GM15510 (cell line): ENCODE data around the gene INTS1.
A peak's percentile ranks its signal among the peaks of the same experiment; 100 is the strongest.

Experiments
- POLR2A ChIP-seq: IDR thresholded peaks from 3 replicates; pipeline ENCODE4 v1.6.1; 2011; ENCODE audit warnings: borderline replicate concordance; ENCODE audit not compliant: insufficient read length; ENCODE audit errors: extremely low read depth

Gene INTS1

DNA sequence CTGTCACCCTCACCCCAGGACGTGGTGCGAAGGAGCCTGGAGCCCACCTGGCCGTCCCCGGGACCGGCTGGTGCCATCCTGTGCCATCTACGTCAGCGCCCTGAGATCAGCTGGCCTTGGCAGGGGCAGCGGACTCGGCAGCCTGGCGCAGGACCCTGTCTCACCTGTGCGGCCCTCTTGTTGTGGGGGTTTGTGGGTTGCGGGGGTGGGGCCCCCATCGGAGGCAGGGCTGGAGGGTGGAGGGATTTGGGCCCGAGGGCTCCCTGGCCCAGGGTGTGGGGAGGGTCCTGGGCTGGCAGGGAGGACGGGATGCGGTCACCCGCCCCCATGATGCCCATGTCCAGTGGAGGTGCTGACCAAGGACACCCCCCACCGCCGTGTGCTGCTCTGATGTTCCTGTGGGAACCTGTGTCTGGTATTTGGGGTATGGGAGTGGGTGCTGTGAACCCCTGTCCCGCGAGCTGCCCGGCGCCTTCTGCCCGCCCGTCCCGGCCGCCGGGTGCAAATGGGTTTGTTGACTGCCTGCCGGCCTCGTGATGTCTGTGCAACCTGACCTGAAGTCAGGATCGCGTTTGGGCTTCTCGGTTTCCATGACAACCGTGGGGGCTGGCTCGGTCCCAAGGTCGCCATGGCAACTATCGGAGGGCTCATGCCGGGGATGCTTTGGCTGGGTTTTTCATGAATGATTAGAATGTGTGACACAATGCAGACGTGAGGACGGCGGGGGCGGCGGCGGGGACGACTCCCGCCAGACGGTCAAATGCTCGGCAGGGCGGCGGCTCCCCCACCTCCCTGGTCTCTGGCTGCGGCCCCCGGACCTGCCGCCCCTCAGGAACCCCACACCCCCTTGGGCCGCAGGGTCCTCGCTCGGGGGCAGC, 33.6 kb upstream of the INTS1 start:
- TF ChIP-seq POLR2A: no peak

DNA sequence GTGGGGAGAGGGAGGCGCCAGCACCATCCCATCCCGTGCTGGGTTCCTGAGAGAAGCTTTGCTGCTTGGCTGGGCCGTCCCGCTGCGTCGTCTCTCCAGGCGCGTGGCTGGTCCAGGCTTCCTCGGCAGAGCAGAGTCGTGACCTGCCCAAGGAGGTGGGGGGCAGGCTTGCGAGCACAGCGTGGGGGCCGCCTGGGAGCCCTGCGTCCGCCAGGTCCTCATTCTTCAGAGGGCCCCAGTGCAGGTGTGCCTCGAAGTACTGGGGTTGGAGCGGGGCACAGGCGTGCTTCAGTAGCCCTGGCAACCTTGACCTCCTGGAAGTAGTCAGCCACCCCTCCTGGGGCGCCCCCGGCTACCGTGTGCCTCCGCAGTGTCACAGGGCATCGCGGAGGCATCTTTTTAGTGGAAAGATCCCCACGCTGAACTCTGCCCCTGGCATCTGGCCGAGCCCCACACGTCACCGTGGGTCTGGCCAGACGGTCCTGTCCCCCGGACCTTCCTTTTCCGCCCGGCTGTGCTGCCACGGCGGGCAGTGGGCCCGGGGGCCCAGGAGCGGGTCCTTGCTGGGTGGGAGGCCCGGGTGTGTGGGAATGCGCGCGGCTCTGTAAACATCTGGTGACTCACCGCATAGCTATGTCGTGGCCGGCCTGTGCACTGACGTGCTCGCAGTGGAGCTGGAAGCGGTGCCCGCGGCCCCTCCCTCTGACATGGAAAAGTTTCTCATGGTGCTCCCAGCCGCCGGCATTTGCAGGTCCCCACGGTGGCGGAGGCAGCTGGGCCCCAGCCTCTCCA, 32.8 kb upstream of the INTS1 start:
- TF ChIP-seq POLR2A: no peak

DNA sequence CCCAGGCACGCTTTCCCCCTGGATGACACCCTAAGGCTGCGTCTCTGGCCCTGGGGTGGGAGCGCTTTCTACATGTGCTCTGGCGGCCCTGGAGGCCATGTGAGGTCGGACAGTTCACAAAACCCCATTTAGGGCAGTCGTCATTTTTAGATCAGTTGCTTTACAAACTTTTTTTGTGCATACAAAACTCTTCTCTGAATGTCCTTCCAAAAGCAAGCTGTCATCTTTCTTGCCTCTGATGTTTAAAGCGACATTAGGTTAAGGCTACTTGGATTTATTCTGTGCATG, 32.2 kb upstream of the INTS1 start:
- TF ChIP-seq POLR2A: no peak

DNA sequence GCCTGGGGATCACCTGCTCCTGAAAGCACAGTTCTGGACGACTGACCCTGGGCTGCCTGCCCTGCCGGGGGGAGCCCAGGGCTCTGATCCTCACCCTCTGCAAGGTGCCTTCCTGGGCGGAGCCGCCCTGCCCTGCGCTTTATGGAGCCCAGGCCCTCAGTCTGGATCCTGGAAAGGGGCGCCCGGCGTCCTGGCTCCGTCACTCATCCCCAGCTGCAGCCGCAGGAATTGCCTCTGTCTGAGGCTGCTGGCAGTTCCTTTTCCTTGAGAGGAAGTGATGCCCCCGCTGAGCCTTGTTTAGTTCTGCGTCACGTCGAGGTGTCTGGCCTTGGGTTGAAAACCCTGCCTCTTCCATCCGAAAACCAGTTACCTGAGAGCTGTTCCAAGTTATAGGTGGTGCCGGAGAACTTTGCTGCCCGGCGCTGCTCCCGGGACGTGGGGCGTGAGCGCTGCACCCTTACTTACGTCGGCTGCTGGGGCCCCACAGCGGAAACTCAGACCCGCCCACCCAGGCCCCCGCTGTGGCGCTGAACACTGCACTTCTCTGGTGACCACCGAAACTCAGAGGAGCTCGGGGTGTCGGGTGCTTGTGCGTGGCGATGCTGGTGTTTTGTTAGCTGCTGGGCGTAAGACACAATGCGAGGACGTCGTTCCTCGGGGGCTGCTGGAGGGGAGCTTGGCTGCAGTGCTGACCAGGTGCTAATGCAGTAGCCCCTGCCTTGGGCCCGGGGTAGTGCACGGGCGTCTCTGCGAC, 31.7 kb upstream of the INTS1 start:
- TF ChIP-seq POLR2A: no peak

DNA sequence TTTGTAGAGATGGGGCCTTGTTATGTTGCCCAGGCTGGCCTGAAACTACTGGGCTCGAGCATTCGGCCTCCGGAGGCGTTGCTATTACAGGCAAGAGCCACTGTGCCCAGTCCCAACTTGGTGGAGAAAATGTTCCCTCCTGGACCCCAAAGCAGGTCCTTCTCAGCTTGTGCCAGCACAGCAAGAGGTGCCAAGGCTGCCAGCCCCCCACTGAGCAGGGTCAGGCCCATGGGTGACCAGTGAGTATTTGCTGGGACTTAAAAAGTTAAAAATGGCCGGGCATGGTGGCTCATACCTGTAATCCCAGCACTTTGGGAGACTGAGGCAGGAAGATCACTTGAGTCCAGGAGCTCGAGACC, 30.9 kb upstream of the INTS1 start:
- no peak for TF ChIP-seq POLR2A

DNA sequence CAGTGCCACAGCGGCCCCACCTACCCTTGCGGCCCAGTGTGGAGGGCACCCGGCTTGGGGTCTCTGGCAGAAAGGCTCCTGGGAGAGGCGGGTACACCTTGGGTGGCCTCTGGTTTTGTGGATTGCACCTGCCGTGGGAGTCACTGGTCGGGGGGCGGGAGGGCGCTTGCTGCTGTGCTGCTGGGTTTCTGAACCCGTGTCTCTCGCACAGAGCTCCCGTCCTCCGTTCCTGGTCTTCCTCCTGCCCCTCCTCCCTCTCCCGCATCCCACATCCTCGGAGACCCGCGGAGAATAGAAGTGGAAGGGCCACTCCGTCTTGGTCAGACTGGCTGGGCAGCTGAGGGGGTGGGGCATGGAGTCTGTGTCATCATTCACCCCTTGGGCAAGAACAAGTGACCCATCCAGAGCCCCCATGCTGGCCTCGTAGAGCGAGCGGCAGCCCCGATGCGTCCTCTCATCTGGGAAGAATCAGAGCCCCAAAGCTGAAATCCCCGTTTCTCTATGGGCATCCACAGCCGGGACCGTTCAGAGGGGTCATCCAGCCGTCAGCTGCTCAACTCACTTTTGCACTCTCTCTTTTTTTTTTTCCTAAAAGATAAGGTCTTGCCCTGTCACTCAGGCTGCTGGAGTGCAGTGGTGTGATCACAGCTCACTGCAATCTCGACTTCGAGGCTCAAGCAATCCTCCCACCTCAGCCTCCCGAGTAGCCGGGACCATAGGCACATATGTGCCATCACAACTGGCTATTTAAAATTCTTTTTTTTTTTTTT, 30.3 kb upstream of the INTS1 start:
- TF ChIP-seq POLR2A: no peak

DNA sequence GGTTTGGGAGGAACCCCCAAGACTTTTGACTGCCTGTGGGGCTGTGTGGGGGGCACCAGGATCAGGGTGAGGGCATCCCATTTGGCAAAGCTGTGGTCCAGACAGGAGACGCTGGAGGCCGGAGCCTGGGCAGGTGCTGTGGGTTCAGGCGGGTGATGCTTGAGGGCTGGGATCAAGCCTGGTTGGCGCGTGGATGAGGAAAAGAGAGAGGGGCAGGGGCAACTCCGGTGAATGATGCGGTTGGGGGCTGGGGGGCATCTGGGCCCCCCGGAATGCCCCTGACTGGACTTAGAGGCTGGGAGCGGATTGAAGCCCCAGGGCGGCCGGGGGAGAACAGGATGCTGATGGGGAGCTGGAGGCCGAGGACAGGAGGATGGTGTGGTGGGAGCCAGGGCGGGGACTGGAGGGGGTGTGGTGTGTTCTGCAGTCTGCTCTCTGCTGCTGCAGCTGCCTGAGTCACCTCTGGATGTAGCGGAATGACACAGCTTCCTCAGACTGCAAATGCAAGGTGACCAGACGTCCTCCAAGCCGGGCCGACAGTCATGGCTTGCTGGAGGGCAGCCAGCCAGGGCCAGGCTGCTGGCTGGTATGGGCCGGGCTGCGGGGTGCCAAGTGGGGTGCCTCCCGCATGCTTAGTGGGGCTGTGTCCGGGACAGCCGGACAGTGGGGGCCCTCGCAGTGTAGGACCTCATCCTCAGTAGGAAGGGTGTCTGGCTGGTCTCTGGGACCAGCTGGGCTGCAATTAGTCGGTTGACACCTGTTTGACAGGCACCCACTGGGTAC, 29.5 kb upstream of the INTS1 start:
- no peak for TF ChIP-seq POLR2A

DNA sequence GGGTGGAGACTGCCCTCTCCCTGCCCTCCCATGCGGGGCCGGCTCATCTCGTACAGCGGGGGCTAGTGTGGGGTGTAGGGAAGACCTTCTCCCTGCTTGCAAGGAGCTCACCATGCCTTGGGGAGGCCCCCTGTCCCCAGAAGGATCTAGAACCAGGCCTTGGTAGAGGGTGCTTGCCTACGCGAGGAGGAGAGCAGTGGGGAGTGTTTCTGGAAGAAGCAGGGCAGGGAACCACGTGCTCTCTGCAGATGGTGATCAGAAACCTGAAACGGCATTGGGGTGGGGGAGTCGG, 29.0 kb upstream of the INTS1 start:
- TF ChIP-seq POLR2A: no peak

DNA sequence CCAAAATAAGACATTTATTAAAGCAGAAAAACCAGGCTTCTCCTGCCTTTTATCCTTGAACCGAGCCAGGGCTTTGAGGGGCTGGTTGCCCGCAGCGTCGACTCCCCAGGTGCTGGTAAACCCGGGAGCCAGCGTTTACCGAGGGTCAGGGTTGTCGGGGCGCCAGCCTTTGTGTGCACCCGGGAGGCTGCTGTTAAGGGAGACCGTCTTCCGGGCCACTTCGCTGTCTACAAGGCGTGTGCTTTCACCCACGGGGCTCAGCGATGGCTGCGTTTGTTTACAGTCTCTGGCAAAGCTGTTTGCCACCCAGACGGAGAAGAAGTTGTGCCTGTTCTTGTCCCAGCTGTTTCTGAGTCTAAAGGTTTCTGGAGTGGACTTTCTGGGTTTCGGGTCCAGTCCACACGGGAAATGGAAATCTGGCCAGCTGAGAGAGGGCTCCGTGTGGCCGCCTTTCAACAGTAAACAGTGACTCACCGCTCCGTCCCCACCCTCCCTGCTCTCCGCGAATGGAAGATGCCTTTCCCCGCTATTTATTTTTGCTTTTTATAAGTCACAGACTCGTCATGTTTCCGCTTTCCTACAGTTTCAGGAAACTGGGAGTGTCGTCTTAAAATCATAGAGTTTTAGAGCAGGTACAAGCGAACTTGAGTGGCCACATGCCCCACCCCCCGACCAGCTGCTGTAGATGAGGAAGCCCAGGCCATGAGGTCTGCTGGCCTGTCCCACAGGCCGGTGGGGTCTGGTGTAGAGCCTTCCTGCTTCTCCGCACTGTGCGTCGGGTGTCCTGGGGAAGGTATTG, 28.5 kb upstream of the INTS1 start:
- no peak for TF ChIP-seq POLR2A

DNA sequence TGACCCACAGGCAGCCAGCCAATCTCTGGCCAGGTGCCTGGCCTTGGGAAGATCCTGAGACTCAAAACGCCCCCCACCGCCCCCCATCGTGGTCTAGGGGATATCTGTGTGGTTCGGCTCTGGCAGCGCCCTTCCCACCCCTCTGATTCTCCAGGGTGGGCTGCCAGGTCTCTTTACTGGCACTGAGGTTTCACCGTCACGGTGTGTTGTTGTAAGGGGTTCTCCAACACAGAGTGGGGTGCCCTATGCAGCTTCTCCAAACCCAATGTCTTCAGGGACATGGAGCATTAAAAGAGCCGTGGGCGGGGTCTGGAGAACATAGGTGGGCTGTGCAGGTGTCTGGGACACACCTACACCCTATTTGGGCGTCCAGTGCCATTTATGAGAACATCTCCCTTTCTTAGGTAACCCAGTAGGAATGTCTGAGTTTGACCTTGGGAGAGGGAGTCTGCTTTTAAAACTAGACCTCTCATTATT, 27.8 kb upstream of the INTS1 start:
- no peak for TF ChIP-seq POLR2A

DNA sequence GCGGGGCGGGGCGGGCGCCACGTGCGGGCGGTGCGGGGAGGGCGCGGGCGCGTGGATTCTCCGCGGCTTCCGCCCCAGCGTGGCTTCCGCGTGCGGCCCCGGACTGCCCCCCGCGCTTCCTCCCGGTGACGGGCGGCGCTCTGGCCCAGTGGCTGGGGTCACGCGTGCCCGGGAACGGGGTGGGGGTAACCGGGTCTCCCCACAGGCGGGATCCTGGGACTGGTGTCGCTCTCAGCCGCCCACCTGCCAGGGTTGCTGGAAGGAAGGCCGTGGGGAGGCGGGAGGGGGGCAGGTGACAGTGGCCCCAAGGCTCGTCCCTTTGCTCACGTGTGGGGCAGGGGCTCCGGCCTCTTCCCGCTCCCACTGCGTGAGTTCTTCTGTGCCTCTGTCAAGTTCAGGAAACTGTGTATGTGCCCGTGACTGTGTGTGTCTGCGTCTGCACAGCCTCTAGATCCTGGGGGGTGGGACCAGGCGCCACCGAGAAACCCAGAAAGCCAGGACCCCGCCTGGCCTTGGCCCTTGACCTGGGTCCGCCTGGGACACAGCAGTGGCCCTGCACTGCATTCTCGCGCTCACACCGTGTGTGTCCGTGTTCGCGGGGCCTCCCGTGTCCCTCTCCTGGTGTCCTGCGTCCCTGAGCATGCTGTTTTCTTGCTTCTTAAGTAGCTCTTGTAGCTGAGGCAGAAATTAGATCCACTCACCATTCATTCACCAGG, 27.2 kb upstream of the INTS1 start:
- TF ChIP-seq POLR2A: peak; percentile 11

DNA sequence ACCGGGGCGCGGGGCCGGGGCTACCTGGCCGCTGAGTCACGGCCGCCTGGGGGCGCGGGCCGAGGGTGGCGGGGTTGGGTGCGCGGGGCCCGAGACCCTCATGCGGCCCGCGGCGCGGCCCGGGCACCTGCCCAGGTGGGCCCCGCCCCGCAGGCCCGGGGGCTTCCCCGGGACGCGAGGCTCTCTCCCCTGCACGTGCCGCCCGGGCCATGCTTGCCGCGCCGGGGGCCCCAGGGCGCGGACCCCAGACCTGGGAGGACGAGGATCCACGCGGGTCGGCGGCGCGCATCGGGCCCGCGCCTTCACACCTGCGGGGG, 26.7 kb upstream of the INTS1 start:
- no peak for TF ChIP-seq POLR2A
